ENCODE measurements around the gene MBP.

- TF ChIP-seq, protein P1, sequence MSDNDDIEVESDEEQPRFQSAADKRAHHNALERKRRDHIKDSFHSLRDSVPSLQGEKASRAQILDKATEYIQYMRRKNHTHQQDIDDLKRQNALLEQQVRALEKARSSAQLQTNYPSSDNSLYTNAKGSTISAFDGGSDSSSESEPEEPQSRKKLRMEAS (IDR thresholded peaks at IDR 0.05; ENCODE audit: insufficient read depth, insufficient read length), result no peak
- TF ChIP-seq CTCF (IDR thresholded peaks at IDR 0.05; ENCODE audit: extremely low read depth in 1 of 2, insufficient read depth in 1 of 2, low read depth in 1 of 2, low read length in 2 of 2) (no peak), GATA2 (IDR thresholded peaks at IDR 0.05; ENCODE audit: insufficient read depth, insufficient read length, low read depth, low read length) (no peak), EZH2 (IDR thresholded peaks at IDR 0.05; ENCODE audit: borderline replicate concordance, low read depth, low read length, severe bottlenecking) (no peak), POLR2A (IDR thresholded peaks at IDR 0.05; ENCODE audit: low read depth, low read length) (no peak), JUN (IDR thresholded peaks at IDR 0.05; ENCODE audit: borderline replicate concordance, insufficient read depth, insufficient read length, low read depth) (no peak)
Observed at GRCh38 chr18:77005651-77006195, 126.9 kb downstream of the MBP start.

Measured in endothelial cell of umbilical vein (primary cell).